Astrocyte of the spinal cord (primary cell): Measurements from ENCODE around the gene HPX.
A peak's percentile ranks its signal among the peaks of the same experiment; 100 is the strongest.

Experiments
- DNase-seq: peaks from one replicate; pipeline ENCODE4 v3.0.0; 2011; ENCODE audit warnings: low read depth, low spot score
- H3K4me3 ChIP-seq: 2 replicates; pipeline ENCODE4 v1.5.1; 2011; ENCODE audit warnings: low read depth, mild to moderate bottlenecking, low read length, moderate library complexity
- in situ Hi-C: cut with HindIII; loops from 2 replicates; pipeline ENCODE4 v1.10.0; 2017; ENCODE audit warnings: low sequenced_read_pairs
- TF ChIP-seq, protein P1 (sequence below): IDR thresholded peaks from 2 replicates; pipeline ENCODE4 v1.5.1; 2012; ENCODE audit warnings: low read depth, mild to moderate bottlenecking, low read length, inconsistent platforms

HPX gene

GRCh38 chr11:6475936-6476335, 35.1 kb upstream of the HPX start:
- in situ Hi-C loops: no loop called here
- no peak for DNase-seq
- H3K4me3 ChIP-seq: no peak overlapping the region
- TF ChIP-seq, protein P1, sequence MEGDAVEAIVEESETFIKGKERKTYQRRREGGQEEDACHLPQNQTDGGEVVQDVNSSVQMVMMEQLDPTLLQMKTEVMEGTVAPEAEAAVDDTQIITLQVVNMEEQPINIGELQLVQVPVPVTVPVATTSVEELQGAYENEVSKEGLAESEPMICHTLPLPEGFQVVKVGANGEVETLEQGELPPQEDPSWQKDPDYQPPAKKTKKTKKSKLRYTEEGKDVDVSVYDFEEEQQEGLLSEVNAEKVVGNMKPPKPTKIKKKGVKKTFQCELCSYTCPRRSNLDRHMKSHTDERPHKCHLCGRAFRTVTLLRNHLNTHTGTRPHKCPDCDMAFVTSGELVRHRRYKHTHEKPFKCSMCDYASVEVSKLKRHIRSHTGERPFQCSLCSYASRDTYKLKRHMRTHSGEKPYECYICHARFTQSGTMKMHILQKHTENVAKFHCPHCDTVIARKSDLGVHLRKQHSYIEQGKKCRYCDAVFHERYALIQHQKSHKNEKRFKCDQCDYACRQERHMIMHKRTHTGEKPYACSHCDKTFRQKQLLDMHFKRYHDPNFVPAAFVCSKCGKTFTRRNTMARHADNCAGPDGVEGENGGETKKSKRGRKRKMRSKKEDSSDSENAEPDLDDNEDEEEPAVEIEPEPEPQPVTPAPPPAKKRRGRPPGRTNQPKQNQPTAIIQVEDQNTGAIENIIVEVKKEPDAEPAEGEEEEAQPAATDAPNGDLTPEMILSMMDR: no peak

- TF ChIP-seq, protein P1: no peak
- no peak overlapping the region for H3K4me3 ChIP-seq
- no peak for DNase-seq
- in situ Hi-C loops: no loop called here
These were observed 34.2 kb upstream of the HPX start for GRCh38 chr11:6474806-6475500.

DNA sequence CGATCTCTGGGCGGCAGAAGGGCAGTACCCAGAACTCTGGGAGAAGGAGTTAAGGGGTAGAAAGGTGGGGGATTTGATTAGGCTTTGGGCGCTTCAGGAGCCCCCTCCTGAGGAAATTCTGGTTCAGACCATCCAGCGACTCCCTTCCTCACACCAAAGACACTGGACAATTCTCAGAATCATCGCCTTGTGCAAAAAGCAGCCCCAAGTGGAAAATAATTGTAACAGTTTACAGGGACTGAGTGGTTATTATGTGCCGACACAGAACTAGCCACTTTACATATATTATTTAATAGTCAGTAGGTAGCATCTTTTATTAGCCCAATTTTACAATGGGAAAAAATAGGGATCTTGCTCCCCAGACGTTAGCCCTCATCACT, 33.6 kb upstream of the HPX start:
- TF ChIP-seq, protein P1: no peak
- H3K4me3 ChIP-seq: peak overlapping the region; percentile 62
- in situ Hi-C loops: no loop called here
- DNase-seq: no peak

- TF ChIP-seq, protein P1: peak; percentile 53
- in situ Hi-C loops: no loop called here
These were observed 32.9 kb upstream of the HPX start, which contains the start of gene TRIM3 for GRCh38 chr11:6473451-6474412. Gene TRIM3, minus strand, starts transcription at chr11:6473941. Its CDS starts 8,246 bp downstream, at chr11:6465695.

DNA sequence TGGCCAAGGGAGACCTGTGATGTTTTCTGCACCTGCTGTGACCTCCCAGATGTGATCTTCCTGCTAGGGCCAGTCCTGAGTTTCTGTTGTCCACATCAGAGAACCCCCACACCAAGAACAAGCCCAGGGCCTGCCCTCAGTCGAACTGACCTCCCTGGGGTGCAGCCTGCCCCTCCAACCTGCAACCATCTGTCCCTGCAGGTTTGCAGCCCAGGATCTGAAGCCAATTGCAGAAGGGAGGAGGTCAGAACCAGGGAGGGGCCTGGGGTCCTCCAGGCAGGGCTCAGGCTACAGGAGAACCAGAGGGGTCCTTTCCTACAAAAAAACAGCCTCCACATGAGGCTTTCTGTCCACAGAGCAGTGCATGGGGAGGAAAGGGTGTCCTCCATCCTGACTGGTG, 32.1 kb upstream of the HPX start:
- TF ChIP-seq, protein P1: no peak
- H3K4me3 ChIP-seq: peak overlapping the region; percentile 91
- DNase-seq: no peak
- in situ Hi-C loops: no loop called here

More at GRCh38 chr11:6473451-6474412, 32.9 kb upstream of the HPX start, which contains the start of gene TRIM3:
- DNase-seq: peak; percentile 91
- H3K4me3 ChIP-seq: peak within 1 kb of the TSS; percentile 91

DNA sequence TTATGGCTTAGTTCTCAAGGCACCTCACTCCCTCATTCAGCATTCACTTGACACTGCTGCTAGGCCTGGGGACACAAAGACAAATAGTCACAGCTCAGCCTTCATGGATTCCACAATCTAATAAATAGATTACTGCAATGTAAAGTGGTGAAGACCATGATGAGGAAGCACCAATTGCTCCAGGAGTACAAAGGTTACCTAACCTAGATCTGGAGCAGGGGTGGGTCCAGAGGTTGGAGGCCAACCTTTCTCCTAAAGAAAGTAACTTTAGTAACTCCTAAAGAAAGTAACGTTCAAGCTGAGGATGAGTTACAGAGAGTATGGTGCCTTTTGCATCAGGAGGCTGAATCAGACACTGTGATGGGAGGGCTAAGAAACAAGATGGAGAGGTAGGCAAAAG, 28.8 kb upstream of the HPX start:
- TF ChIP-seq, protein P1: no peak
- in situ Hi-C loops: no loop called here
- no peak for DNase-seq
- no peak overlapping the region for H3K4me3 ChIP-seq
